Measurements from ENCODE around the gene EDEM3. TPM values are rescaled to one million over a fixed set of nuclear protein-coding genes. Genes with fewer than 3 reads are reported as not detected.

Gene EDEM3
- polyA plus RNA-seq, 2 donors = 6.0 to 6.7 TPM

GRCh38 chr1:184705271-184705670, 49.4 kb downstream of the EDEM3 start:
- WGBS, 2 donors = 93 to 95% methylated on average over 1 of the region's 1 CpG
- no peak overlapping the region for H3K27ac ChIP-seq (ENCODE audit: low read depth in 2 of 2, low read length in 1 of 2)
- H3K9me3 ChIP-seq (ENCODE audit: control insufficient read depth in 2 of 2, insufficient read depth in 1 of 2, low read depth in 1 of 2, low read length in 1 of 2) = no peaks in the 10 kb centered on the region
- no peaks in the 10 kb centered on the region for H3K27me3 ChIP-seq (ENCODE audit: control insufficient read depth in 1 of 2, insufficient read depth in 2 of 2, low read length in 2 of 2)
- peaks cover 3 to 5% of the 10 kb centered on the region in 2 donors for H3K36me3 ChIP-seq (ENCODE audit: control insufficient read depth in 2 of 2, insufficient read depth in 2 of 2, low read length in 1 of 2)
- H3K4me1 ChIP-seq (ENCODE audit: control insufficient read depth in 2 of 2, insufficient read depth in 2 of 2, low read length in 1 of 2) = no peaks in the 10 kb centered on the region
- H3K4me3 ChIP-seq (ENCODE audit: low read depth in 1 of 2, low read length in 2 of 2) = no peak overlapping the region

- Histone ChIP-seq H3K27ac (ENCODE audit: low read depth in 2 of 2, low read length in 1 of 2) (no peak overlapping the region), H3K9me3 (ENCODE audit: control insufficient read depth in 2 of 2, insufficient read depth in 1 of 2, low read depth in 1 of 2, low read length in 1 of 2) (no peaks in the 10 kb centered on the region), H3K36me3 (ENCODE audit: control insufficient read depth in 2 of 2, insufficient read depth in 2 of 2, low read length in 1 of 2) (peaks cover 3% of the 10 kb centered on the region in 2 donors), H3K4me1 (ENCODE audit: control insufficient read depth in 2 of 2, insufficient read depth in 2 of 2, low read length in 1 of 2) (no peaks in the 10 kb centered on the region), H3K27me3 (ENCODE audit: control insufficient read depth in 1 of 2, insufficient read depth in 2 of 2, low read length in 2 of 2) (no peaks in the 10 kb centered on the region), H3K4me3 (ENCODE audit: low read depth in 1 of 2, low read length in 2 of 2) (no peak overlapping the region)
- 81 to 86% methylated on average over 1 of the region's 1 CpG for WGBS, 2 donors
Measured at GRCh38 chr1:184701816-184702215, 52.8 kb downstream of the EDEM3 start.

GRCh38 chr1:184698969-184699368, 55.7 kb downstream of the EDEM3 start:
- Histone ChIP-seq H3K9me3 (ENCODE audit: control insufficient read depth in 2 of 2, insufficient read depth in 1 of 2, low read depth in 1 of 2, low read length in 1 of 2) (no peaks in the 10 kb centered on the region), H3K4me3 (ENCODE audit: low read depth in 1 of 2, low read length in 2 of 2) (no peak overlapping the region), H3K36me3 (ENCODE audit: control insufficient read depth in 2 of 2, insufficient read depth in 2 of 2, low read length in 1 of 2) (peaks cover 0 to 3% of the 10 kb centered on the region in 2 donors), H3K27ac (ENCODE audit: low read depth in 2 of 2, low read length in 1 of 2) (no peak overlapping the region), H3K4me1 (ENCODE audit: control insufficient read depth in 2 of 2, insufficient read depth in 2 of 2, low read length in 1 of 2) (no peaks in the 10 kb centered on the region), H3K27me3 (ENCODE audit: control insufficient read depth in 1 of 2, insufficient read depth in 2 of 2, low read length in 2 of 2) (no peaks in the 10 kb centered on the region)
- 97 to 98% methylated on average over 1 of the region's 1 CpG for WGBS, 2 donors

GRCh38 chr1:184698016-184698415, 56.6 kb downstream of the EDEM3 start:
- peaks cover 0 to 2% of the 10 kb centered on the region in 2 donors for H3K36me3 ChIP-seq (ENCODE audit: control insufficient read depth in 2 of 2, insufficient read depth in 2 of 2, low read length in 1 of 2)
- no peaks in the 10 kb centered on the region for H3K9me3 ChIP-seq (ENCODE audit: control insufficient read depth in 2 of 2, insufficient read depth in 1 of 2, low read depth in 1 of 2, low read length in 1 of 2)
- H3K27ac ChIP-seq (ENCODE audit: low read depth in 2 of 2, low read length in 1 of 2) = no peak overlapping the region
- H3K4me3 ChIP-seq (ENCODE audit: low read depth in 1 of 2, low read length in 2 of 2) = no peak overlapping the region
- no peaks in the 10 kb centered on the region for H3K4me1 ChIP-seq (ENCODE audit: control insufficient read depth in 2 of 2, insufficient read depth in 2 of 2, low read length in 1 of 2)
- 71 to 75% methylated on average over 3 of the region's 3 CpGs for WGBS, 2 donors
- H3K27me3 ChIP-seq (ENCODE audit: control insufficient read depth in 1 of 2, insufficient read depth in 2 of 2, low read length in 2 of 2) = no peaks in the 10 kb centered on the region

- H3K27ac ChIP-seq (ENCODE audit: low read depth in 2 of 2, low read length in 1 of 2) = no peak overlapping the region
- WGBS, 2 donors = 71 to 85% methylated on average over 3 of the region's 3 CpGs
- H3K36me3 ChIP-seq (ENCODE audit: control insufficient read depth in 2 of 2, insufficient read depth in 2 of 2, low read length in 1 of 2) = peaks cover 0 to 2% of the 10 kb centered on the region in 2 donors
- no peaks in the 10 kb centered on the region for H3K27me3 ChIP-seq (ENCODE audit: control insufficient read depth in 1 of 2, insufficient read depth in 2 of 2, low read length in 2 of 2)
- H3K4me1 ChIP-seq (ENCODE audit: control insufficient read depth in 2 of 2, insufficient read depth in 2 of 2, low read length in 1 of 2) = no peaks in the 10 kb centered on the region
- no peaks in the 10 kb centered on the region for H3K9me3 ChIP-seq (ENCODE audit: control insufficient read depth in 2 of 2, insufficient read depth in 1 of 2, low read depth in 1 of 2, low read length in 1 of 2)
- H3K4me3 ChIP-seq (ENCODE audit: low read depth in 1 of 2, low read length in 2 of 2) = no peak overlapping the region
Measured at GRCh38 chr1:184696403-184696802, 58.3 kb downstream of the EDEM3 start.

- H3K4me3 ChIP-seq (ENCODE audit: low read depth in 1 of 2, low read length in 2 of 2) = no peak overlapping the region
- H3K9me3 ChIP-seq (ENCODE audit: control insufficient read depth in 2 of 2, insufficient read depth in 1 of 2, low read depth in 1 of 2, low read length in 1 of 2) = no peaks in the 10 kb centered on the region
- no peaks in the 10 kb centered on the region for H3K4me1 ChIP-seq (ENCODE audit: control insufficient read depth in 2 of 2, insufficient read depth in 2 of 2, low read length in 1 of 2)
- WGBS, 2 donors = 73 to 84% methylated on average over 5 of the region's 5 CpGs
- H3K36me3 ChIP-seq (ENCODE audit: control insufficient read depth in 2 of 2, insufficient read depth in 2 of 2, low read length in 1 of 2) = peaks cover 0 to 2% of the 10 kb centered on the region in 2 donors
- H3K27me3 ChIP-seq (ENCODE audit: control insufficient read depth in 1 of 2, insufficient read depth in 2 of 2, low read length in 2 of 2) = no peaks in the 10 kb centered on the region
- H3K27ac ChIP-seq (ENCODE audit: low read depth in 2 of 2, low read length in 1 of 2) = no peak overlapping the region
Measured at GRCh38 chr1:184695023-184695422, 59.6 kb downstream of the EDEM3 start.

- 93 to 96% methylated on average over 2 of the region's 2 CpGs for WGBS, 2 donors
- H3K4me1 ChIP-seq (ENCODE audit: control insufficient read depth in 2 of 2, insufficient read depth in 2 of 2, low read length in 1 of 2) = no peaks in the 10 kb centered on the region
- no peaks in the 10 kb centered on the region for H3K9me3 ChIP-seq (ENCODE audit: control insufficient read depth in 2 of 2, insufficient read depth in 1 of 2, low read depth in 1 of 2, low read length in 1 of 2)
- H3K27me3 ChIP-seq (ENCODE audit: control insufficient read depth in 1 of 2, insufficient read depth in 2 of 2, low read length in 2 of 2) = no peaks in the 10 kb centered on the region
- H3K4me3 ChIP-seq (ENCODE audit: low read depth in 1 of 2, low read length in 2 of 2) = no peak overlapping the region
- peaks cover 0 to 2% of the 10 kb centered on the region in 2 donors for H3K36me3 ChIP-seq (ENCODE audit: control insufficient read depth in 2 of 2, insufficient read depth in 2 of 2, low read length in 1 of 2)
- H3K27ac ChIP-seq (ENCODE audit: low read depth in 2 of 2, low read length in 1 of 2) = no peak overlapping the region
Measured at GRCh38 chr1:184693011-184693410, 61.6 kb downstream of the EDEM3 start.

- Histone ChIP-seq H3K36me3 (ENCODE audit: control insufficient read depth in 2 of 2, insufficient read depth in 2 of 2, low read length in 1 of 2) (peaks cover 0 to 2% of the 10 kb centered on the region in 2 donors), H3K4me3 (ENCODE audit: low read depth in 1 of 2, low read length in 2 of 2) (no peak overlapping the region), H3K27ac (ENCODE audit: low read depth in 2 of 2, low read length in 1 of 2) (no peak overlapping the region), H3K27me3 (ENCODE audit: control insufficient read depth in 1 of 2, insufficient read depth in 2 of 2, low read length in 2 of 2) (no peaks in the 10 kb centered on the region), H3K9me3 (ENCODE audit: control insufficient read depth in 2 of 2, insufficient read depth in 1 of 2, low read depth in 1 of 2, low read length in 1 of 2) (no peaks in the 10 kb centered on the region), H3K4me1 (ENCODE audit: control insufficient read depth in 2 of 2, insufficient read depth in 2 of 2, low read length in 1 of 2) (no peaks in the 10 kb centered on the region)
- WGBS, 2 donors = 30 to 36% methylated on average over 4 of the region's 4 CpGs
Measured at GRCh38 chr1:184691719-184692324, 62.8 kb downstream of the EDEM3 start.

- no peak overlapping the region for H3K27ac ChIP-seq (ENCODE audit: low read depth in 2 of 2, low read length in 1 of 2)
- no peaks in the 10 kb centered on the region for H3K36me3 ChIP-seq (ENCODE audit: control insufficient read depth in 2 of 2, insufficient read depth in 2 of 2, low read length in 1 of 2)
- H3K9me3 ChIP-seq (ENCODE audit: control insufficient read depth in 2 of 2, insufficient read depth in 1 of 2, low read depth in 1 of 2, low read length in 1 of 2) = no peaks in the 10 kb centered on the region
- peaks cover 0 to 3% of the 10 kb centered on the region in 2 donors for H3K4me1 ChIP-seq (ENCODE audit: control insufficient read depth in 2 of 2, insufficient read depth in 2 of 2, low read length in 1 of 2)
- H3K4me3 ChIP-seq (ENCODE audit: low read depth in 1 of 2, low read length in 2 of 2) = no peak overlapping the region
- no peaks in the 10 kb centered on the region for H3K27me3 ChIP-seq (ENCODE audit: control insufficient read depth in 1 of 2, insufficient read depth in 2 of 2, low read length in 2 of 2)
- WGBS, 2 donors = 56 to 65% methylated on average over 3 of the region's 3 CpGs
Measured at GRCh38 chr1:184686540-184686939, 68.1 kb downstream of the EDEM3 start.

GRCh38 chr1:184685116-184685515, 69.5 kb downstream of the EDEM3 start:
- Histone ChIP-seq H3K9me3 (ENCODE audit: control insufficient read depth in 2 of 2, insufficient read depth in 1 of 2, low read depth in 1 of 2, low read length in 1 of 2) (no peaks in the 10 kb centered on the region), H3K36me3 (ENCODE audit: control insufficient read depth in 2 of 2, insufficient read depth in 2 of 2, low read length in 1 of 2) (no peaks in the 10 kb centered on the region), H3K4me1 (ENCODE audit: control insufficient read depth in 2 of 2, insufficient read depth in 2 of 2, low read length in 1 of 2) (peaks cover 0 to 3% of the 10 kb centered on the region in 2 donors), H3K4me3 (ENCODE audit: low read depth in 1 of 2, low read length in 2 of 2) (no peak overlapping the region), H3K27ac (ENCODE audit: low read depth in 2 of 2, low read length in 1 of 2) (no peak overlapping the region), H3K27me3 (ENCODE audit: control insufficient read depth in 1 of 2, insufficient read depth in 2 of 2, low read length in 2 of 2) (no peaks in the 10 kb centered on the region)
- WGBS, 2 donors = 73% methylated on average over 7 of the region's 7 CpGs

Data from esophagus (tissue), 2 donors.